Head of caudate nucleus (tissue), 42 donors: ENCODE results near the gene VWA7.
"Not testable (repeated sequence)": the region's sequence is repeated elsewhere in the genome, so short reads cannot be mapped to it uniquely, and the experiment has no call there.

Source experiments
- DNase-seq, 42 donors: peaks; one replicate each; pipeline versions ENCODE4 v3.0.0 to v3.0.0-alpha.2; 2020 to 2021; ENCODE audit warnings: mixed read lengths in 7 of 42
- intact Hi-C: fragments of 100-400 bp; cut with DNase I; formaldehyde crosslinking; loops from one replicate; pipeline ENCODE4 v1.15.0; 2022

Gene VWA7

DNA sequence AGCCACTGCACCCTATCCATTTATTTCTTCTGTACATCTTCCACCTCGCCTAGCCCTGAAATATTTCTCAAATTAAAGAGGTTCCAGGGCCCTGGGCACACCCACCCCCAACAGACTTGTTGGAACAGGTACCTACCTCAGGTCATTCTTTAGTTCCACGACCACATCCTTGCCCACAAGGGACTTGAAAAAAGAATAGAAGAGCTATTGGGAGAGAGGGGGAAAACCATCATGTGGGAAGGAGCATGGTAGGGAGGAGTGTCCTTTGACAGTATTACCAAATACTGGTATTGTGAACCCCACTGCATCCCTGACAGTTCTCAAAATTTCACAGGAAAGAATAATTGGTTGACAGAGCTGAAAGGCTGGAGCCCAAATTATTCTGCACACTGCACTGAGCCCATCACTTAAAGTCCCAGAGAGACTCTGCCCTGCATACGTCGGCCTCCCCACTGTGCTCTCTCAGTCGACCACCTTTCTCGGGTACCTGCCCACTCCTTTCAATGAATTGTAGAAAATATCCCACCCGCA lies 28.9 kb upstream of the VWA7 start:
- intact Hi-C loops: no loop called here

DNA sequence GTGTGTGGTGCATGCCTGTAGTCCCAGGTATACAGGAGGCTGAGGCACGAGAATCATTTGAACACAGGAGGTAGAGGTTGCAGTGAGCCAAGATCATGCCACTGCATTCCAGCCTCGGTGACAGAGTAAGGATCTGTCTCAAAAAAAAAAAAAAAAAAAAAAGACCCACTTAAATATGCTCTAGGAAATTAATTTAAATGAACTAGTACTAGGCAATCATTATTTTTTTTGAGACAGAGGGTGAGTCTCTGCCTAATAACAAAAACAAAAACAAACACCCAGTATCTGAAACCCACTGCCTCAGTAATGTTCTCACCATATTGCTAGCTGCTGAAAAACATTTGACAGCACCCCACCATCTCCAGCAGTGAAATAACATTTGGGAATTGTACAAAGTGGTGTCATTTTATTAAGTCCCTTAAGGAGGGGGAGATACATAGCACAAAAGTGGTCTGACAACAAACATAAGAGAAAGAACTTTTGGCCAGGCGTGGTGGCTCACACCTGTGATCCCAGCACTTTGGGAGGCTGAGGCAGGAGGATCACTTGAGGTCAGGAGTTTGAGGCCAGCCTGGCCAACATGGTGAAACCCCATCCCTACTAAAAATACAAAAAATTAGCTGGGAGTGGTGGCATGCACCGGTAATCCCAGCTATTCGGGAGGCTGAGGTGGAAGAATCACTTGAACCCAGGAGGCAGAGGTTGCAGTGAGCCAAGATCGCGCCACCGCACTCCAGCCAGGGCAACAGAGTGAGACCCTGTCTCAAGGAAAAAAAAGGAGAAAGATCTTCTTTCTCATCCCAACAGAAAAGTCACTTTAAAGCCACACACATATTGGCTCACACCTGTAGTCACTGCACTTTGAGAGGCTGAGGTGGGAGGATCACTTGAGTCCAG lies 24.2 kb upstream of the VWA7 start:
- intact Hi-C loops, DNase-seq: not testable (repeated sequence)

More for the DNA sequence above, 28.9 kb upstream of the VWA7 start:
- peak in 1 of 42 donors; percentile 6 for DNase-seq

DNA sequence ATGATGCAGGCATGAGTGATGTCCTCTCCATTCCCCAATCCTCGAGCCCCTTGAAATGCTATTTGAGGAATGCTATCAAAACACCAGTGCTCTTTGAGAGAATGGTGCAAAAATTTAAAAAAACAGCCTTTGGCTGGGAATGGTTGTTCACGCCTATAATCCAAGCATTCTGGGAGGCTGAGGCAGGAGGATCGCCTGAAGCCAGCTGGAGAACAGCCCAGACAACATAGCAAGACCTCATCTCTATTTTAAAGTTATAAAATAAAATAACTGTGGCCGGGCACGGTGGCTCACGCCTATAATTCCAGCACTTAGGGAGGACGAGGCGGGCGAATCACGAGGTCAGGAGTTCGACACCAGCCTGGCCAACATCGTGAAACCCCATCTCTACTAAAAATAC lies 22.7 kb upstream of the VWA7 start:
- DNase-seq: no peak
- intact Hi-C loops: loop anchor here (5.0 kb wide), 1 partner anchor 62 kb away; the partner anchor contains the start of gene CLIC1

DNA sequence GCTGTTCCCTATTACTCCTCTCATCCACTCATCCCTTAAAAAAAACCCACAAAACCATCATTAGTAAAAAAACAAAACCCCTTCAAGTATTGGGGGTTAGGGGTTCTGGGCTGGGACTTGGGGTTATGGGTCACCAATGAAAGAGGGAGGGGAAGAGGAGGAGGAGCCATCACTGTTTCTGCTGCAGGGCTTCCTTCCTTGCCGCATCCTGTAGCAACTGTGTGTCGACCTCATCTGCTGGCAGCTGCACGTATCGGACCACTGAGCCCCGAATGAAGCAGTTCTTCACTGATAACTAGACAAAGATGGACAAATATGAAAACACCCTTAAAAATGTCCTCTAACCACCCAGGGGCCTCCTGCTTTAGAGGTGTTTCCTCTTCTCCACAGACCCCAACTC lies 20.5 kb upstream of the VWA7 start:
- intact Hi-C loops: loop anchor here (5.0 kb wide), 1 partner anchor 60 kb away; the partner anchor contains the start of gene CLIC1
- no peak for DNase-seq

DNA sequence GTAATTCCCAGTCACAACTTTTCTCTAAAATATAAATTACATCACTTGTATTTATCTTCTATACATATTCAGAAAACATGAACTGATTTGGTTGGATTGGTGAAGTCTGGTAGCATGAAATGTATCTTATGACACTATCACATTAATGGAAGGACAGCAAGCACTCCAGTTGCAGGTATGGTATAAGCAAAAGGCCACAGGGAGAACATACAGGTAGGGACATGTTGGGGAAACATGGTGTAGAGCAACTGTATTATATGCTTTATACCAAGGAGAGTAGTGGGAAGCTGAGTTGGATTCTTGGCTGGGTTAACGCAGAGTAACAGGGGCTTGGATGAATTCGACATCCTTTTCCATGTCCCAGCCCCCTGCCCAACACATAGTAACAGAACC lies 19.9 kb upstream of the VWA7 start:
- no peak for DNase-seq
- intact Hi-C loops: loop anchor here (5.0 kb wide), 1 partner anchor 60 kb away; the partner anchor contains the start of gene CLIC1

DNA sequence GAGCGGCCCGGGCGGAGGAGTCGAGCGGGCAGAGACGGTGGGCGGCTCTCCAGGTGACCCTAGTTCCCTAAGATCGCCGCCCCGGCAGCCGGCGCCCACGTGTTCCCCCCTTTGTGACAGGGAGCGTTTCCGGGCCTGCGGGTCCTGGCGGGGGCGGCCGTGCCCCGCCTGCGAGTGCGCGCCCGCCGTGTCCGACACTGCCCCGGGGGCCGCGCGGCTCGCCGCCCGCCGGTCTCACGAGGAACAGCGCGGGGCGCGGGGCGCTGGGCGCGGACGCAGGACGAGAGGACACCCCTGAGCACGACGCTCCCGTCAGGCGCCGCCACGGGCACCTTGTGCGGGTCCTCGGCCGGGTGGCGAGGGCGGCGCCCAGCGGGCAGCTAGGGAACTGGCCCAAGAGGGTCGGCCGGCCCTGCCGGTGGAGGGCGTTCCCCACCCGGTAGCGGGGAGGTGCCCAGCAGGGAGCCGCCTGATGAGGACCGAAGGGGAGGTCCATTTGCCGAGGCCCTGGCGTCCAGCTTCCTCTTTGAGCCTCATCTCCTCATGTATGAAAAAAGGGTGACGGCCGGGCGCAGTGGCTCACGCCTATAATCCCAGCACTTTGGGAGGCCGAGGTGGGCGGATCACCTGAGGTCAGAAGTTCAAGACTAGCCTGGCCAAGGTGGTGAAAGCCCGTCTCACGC lies 18.6 kb upstream of the VWA7 start, which contains the start of gene VARS1:
TSS of gene VARS1 (minus strand) at position 137 of the 683 bp plus-strand sequence. CDS start 535 bp downstream, outside the sequence.
- intact Hi-C loops: loop anchor here (5.0 kb wide), 1 partner anchor 58 kb away; the partner anchor contains the start of gene CLIC1
- peak; percentile 66 to 96 (median 89) for DNase-seq

DNA sequence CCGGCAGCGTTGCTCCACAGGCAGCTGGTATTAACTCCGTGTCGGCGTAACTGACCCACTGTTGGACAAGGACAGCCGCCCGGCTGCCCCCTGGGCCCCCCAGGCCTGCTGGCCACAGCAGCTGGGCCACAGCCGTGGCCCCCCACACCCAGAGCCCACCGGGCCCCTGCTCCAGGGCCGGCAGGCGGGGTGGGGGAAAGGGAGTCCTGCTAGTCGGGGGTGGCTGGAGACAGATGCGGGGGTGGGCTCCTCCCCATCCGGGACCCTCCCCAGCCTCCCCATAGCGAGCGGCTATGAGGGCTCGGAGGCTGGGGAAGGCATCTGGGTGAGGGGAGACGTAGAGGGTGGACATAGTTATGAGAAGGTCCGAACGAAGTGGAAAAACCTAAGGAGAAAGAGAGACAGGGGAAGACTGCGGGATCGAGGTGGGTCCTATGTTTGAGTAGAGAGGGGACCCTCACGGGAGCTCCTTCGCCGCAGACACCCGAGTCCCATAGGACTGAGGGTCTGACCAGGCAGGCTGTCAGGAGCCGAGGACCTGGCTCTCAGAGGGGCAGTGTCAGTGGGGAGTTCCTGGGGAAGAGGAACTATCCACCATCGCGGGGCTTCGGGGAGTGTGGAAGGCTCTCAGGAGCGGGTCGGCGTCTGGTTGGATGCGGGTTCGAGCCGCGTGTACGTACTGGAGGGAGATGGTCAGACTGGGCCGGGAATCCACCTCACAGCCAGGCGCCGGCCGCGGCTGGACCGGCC lies 17.9 kb upstream of the VWA7 start:
- peak in 1 of 42 donors; percentile 26 for DNase-seq
- intact Hi-C loops: loop anchor here (5.0 kb wide), 1 partner anchor 58 kb away; the partner anchor contains the start of gene CLIC1

DNA sequence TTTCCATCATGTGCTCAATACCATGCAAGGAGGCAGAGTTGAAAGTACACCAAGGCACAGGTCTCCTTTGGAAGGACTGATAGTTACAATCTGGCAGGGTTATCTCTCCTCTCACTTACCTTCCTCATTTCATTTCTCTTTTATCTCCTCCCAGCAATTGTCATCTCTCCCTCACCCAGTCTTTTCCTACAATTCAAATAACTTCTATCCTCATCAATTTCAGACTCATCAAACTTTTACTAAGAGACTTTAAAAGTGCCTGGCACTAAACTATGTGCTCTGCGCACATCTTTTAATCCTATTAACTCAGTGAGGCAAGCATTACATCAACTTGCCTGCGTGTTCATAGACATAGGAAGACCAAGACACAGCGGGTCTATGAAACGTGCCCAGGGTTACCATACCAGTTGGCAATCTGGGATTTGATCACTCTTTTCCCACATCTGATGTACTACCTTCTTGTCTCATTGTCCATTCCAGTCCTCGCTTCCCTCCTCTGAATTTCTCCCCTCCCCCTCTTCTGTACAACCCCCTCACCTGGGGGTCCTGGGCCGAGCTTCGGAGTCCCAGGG lies 17.3 kb upstream of the VWA7 start:
- intact Hi-C loops: no loop called here
- peak in 1 of 42 donors; percentile 10 for DNase-seq

DNA sequence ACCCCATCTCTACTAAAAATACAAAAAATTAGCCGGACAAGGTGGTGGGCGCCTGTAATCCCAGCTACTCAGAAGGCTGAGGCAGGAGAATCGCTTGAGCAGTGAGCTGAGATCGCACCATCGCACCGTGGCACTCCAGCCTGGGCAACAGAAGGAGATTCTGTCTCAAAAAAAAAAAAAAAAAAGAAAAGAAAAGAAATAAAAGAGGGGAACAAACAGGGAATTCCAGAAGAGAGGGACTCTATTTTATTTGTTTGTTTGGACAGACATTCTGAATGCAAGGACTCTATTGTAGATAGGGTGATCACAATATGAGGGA lies 16.8 kb upstream of the VWA7 start:
- intact Hi-C loops, DNase-seq: not testable (repeated sequence)

DNA sequence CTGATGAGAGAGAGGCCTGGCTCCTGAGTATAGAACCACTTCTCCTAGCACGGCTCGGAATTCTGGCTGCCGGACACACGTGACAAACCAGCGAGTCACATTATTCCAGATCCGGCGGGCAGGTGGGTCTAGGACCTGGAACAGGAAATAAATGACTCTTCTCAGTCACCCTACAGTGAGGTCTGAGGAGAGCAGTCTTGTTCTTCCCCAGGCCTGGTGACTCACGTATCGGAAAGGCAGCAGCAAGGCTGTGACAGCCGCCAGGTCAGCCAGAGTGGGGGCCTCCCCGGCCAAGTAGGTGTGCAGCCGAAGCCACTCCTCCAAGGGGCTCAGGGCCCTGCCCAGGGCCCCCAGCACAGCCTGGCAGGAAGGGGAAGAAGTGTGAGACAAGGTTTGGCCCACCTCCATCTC lies 15.6 kb upstream of the VWA7 start:
- intact Hi-C loops: no loop called here
- no peak for DNase-seq

DNA sequence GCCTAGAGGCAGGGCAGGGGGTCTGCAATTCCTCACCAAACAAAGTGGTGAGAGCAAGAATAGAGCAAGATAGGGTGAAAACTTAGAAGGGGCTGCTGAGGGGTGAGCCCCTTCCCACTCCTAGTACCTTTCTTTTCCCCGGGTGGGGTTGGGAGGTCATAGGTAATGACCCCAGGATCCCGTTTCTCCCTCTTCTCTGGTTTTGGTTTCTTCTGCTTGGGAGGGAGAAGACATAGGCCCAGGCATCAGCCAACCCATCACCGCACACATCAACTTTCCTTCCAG lies 14.9 kb upstream of the VWA7 start:
- DNase-seq: no peak
- intact Hi-C loops: no loop called here

DNA sequence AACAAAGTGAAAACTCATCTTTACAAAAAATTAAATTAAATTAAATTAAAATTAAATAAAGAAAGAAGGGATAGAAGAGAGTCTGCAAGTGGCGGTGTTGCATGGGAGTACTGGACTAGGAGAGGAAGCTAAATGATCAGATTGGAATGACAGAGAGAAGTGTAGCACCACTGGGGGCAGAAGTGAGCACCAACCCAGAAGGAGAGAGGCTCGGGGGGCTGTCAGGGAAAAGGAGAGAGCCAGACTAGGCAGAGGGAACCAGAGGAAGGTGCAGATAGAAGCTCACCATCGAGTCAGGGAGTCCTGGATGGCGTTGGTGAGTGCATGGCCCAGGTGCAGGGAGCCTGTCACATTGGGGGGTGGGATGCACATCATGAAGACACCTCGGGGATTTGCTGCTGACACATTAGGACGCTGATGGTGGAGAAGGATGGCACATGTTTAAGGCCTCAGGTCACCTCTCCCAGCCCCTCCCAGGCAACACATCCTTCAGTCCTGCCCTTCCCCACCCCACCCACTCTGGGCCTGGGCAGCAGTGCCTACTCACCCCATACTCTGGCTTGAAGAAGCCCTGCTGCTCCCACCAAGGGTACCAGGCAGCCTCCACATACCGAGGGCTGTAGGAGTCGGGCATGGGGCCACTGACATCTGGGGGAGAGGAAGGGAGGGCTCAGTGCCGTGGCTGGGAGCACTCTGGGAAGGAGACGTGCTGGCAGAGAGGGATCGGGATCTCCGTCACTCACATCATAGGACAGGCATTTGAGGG lies 14.4 kb upstream of the VWA7 start:
- peak in 26 of 42 donors; percentile 25 to 73 (median 56) for DNase-seq
- intact Hi-C loops: no loop called here

DNA sequence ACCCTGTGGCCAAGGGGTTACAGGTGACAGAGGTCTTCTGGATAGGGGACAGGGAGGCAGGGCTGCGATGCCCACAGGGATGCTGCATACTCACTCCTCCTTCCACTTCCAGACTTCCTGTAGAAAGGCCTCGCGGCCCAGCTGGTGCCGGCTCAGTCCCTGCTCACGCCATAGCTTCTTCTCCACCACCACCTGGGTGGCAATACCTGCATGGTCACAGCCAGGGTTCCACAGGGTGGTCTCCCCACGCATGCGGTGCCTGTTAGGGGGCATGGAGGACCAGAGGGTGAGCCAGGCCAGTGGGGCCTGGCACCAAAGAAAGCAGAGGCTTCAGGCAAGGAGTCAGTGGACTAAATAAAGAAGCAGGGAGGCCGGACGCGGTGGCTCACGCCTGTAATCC lies 8.3 kb upstream of the VWA7 start:
- DNase-seq: no peak
- intact Hi-C loops: no loop called here

DNA sequence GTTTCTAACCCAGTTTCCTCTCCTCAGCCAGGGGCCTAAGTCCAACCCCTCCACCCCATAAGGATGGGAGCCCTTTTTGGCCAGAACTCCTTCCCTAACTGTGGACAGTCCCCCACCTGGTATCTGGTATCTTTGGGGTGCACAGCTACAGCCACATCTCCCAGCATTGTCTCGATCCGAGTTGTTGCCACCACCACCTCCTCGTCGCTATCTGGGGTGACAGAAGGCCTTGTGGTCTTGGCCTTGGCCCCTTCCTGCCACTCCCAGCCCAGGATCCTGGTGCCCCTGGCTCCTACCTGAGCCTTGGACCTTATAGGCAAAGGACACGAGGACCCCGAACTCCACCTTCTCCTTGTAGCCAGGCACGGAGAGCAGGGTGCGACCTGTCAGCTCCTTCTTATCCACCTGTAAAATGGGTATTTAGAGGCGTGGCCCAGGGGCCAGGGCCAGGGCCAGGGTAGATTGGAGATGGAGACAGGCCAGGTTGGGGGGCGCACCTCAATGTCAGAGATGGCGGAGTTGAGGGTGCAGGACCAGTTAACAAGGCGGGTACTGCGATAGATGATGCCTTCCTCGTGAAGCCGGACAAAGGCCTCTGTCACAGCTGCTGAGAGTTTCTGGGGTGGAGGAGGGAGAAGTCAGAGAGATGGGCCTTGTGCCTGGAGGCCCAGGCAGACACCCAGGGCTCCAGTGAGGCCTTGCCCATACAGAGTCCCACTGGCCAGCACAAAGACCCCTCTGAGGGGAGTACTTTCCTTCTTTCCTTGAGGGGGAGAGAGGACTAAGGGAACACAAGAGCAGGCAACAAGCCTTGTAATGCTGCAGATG lies 7.2 kb upstream of the VWA7 start:
- peak in 1 of 42 donors; percentile 32 for DNase-seq
- intact Hi-C loops: no loop called here

DNA sequence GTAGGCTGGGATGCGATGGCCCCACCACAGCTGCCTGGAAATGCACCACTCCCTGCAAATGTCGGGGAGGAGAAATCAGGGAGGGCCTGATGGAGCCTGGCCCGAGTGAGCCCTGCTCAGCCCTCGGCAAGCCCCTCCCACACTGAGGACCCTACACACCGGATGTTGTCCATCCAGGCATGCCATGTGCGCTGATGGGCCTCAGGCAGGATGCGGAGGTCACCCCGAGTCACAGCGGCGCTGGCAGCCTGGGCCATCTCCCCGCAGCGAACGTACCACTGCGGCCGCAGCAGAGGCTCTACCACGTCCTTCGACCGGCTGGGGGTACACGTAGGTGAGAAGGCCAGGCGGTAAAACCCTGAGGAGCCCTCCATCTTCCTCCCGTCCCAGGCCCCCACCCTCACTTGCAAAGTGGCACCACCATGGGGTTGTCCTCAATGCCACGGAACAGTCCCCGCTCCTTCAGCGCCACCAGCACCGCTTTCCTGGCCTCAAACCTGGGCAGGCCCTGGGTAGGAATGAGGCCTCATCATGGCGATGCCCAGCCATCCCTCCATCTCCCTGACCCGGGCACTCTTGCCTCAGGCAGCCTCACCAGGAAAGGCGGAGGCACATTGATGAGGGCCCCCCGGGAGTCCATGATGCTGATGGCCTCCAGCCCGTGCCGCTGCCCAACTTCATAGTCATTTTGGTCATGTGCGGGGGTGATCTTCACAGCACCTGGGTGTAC lies 5.2 kb upstream of the VWA7 start:
- DNase-seq: no peak
- intact Hi-C loops: no loop called here

DNA sequence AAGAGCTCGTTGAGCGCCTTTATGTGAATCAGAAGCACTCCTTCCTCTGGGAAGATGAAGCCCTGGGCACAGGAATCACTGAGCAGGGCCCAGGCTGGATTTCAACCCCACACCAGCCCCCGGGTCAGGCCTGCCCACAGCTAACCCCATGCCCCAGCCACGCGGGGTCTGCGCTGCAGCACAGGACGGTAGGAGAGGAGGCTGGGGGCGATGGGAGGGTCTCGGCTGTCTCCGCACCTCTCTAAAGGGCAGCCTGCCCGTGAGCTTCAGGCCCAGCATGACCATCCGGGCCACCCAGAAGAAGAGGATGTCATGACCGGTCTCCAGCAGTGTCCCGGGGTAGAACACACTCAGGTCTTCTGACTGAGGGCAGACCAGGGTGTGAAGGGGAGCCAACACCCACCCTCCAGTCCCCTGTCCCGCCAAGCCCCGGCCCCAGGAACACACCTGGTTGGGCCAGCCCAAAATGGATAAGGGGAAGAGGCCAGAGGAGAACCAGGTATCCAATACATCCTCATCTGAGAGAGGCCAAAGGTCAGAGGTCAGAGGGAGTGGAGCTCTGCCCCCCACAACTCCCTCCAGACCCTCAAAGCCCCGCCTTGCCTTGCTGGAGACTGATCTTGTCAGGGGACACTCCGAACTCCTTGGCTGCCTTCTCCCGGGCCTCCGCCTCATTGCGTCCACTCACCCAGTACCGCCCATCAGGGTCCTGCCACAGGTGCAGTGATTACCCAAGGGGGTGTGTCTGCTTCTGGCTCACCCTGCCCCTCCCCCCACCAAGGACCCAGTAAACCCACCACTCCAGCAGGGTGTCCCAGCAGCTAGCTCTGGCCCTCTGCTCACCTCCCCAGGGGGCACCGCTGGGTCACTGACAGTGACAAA lies 4.4 kb upstream of the VWA7 start:
- intact Hi-C loops: no loop called here
- DNase-seq: no peak
